GM21723 (cell line): ENCODE data around the gene PCBP1.
"Not testable (repeated sequence)": the region's sequence is repeated elsewhere in the genome, so short reads cannot be mapped to it uniquely, and the experiment has no call there.

Experiments used
- ATAC-seq: cut with Tn5 transposase; IDR thresholded peaks from one replicate; pipeline ENCODE4 v1.9.1; 2021; ENCODE audit warnings: mild to moderate bottlenecking, moderate library complexity; ENCODE audit not compliant: unreplicated experiment

The PCBP1 gene

GRCh38 chr2:70123051-70123828 is 36.0 kb downstream of the PCBP1 start:
- ATAC-seq, result no peak

GRCh38 chr2:70123829-70124116 is 36.5 kb downstream of the PCBP1 start:
- no peak for ATAC-seq

- no peak for ATAC-seq
These were observed 37.8 kb downstream of the PCBP1 start for GRCh38 chr2:70124983-70125480.

- ATAC-seq, result no peak
These were observed 38.2 kb downstream of the PCBP1 start for GRCh38 chr2:70125498-70125898.

- ATAC-seq, result no peak
These were observed 39.1 kb downstream of the PCBP1 start for GRCh38 chr2:70126413-70126812.

- ATAC-seq, result no peak
These were observed 40.7 kb downstream of the PCBP1 start for GRCh38 chr2:70128005-70128404.

GRCh38 chr2:70131344-70132143 is 44.3 kb downstream of the PCBP1 start:
- ATAC-seq, result not testable (repeated sequence)

GRCh38 chr2:70132244-70133126 is 45.2 kb downstream of the PCBP1 start:
- ATAC-seq, result peak; percentile 39

GRCh38 chr2:70133127-70133452 is 45.8 kb downstream of the PCBP1 start:
- ATAC-seq, result no peak

GRCh38 chr2:70133491-70134322 is 46.4 kb downstream of the PCBP1 start:
- ATAC-seq, result no peak

- not testable (repeated sequence) for ATAC-seq
These were observed 47.2 kb downstream of the PCBP1 start for GRCh38 chr2:70134323-70134983.
